Osteoblast (primary cell): ENCODE data around the gene TIMP2. TPM values are rescaled to one million over a fixed set of nuclear protein-coding genes. Genes with fewer than 3 reads are reported as not detected.

ENCODE experiments used
- DNase-seq: peaks from one replicate; pipeline ENCODE4 v3.0.0; 2011; ENCODE audit warnings: low spot score, mixed read lengths; ENCODE audit not compliant: insufficient read length; ENCODE audit errors: missing footprints
- H2AFZ ChIP-seq: 2 replicates; pipeline ENCODE4 v1.6.0; 2011; ENCODE audit warnings: mild to moderate bottlenecking, low read length
- H3K27ac ChIP-seq: 2 replicates; pipeline ENCODE4 v1.5.1; 2011; ENCODE audit warnings: mild to moderate bottlenecking, low read depth, low read length, moderate library complexity
- H3K27me3 ChIP-seq: 2 replicates; pipeline ENCODE4 v1.6.0; 2012; ENCODE audit warnings: mild to moderate bottlenecking, control low read depth, inconsistent platforms, low read length, moderate library complexity; ENCODE audit not compliant: insufficient read depth
- H3K36me3 ChIP-seq: 2 replicates; pipeline ENCODE4 v1.5.1; 2011; ENCODE audit warnings: mild to moderate bottlenecking, low read length, control low read depth, moderate library complexity; ENCODE audit not compliant: insufficient read depth
- H3K4me1 ChIP-seq: 2 replicates; pipeline ENCODE4 v1.5.1; 2011; ENCODE audit warnings: mild to moderate bottlenecking, low read length, control low read depth, moderate library complexity; ENCODE audit not compliant: insufficient read depth
- H3K4me2 ChIP-seq: 2 replicates; pipeline ENCODE4 v1.6.0; 2011; ENCODE audit warnings: mild to moderate bottlenecking, low read length; ENCODE audit not compliant: insufficient read depth
- H3K4me3 ChIP-seq: fragments of 200-600 bp; sonication (generic); 3 replicates; pipeline ENCODE4 v1.5.1; 2012; ENCODE audit warnings: mild to moderate bottlenecking, low read length, inconsistent platforms; ENCODE audit not compliant: insufficient read depth
- H3K79me2 ChIP-seq: 2 replicates; pipeline ENCODE4 v1.6.0; 2012; ENCODE audit warnings: mild to moderate bottlenecking, low read length, control low read depth, inconsistent platforms; ENCODE audit not compliant: insufficient read depth
- H3K9me3 ChIP-seq: 2 replicates; pipeline ENCODE4 v1.5.1; 2011; ENCODE audit warnings: low read depth, low read length, control low read depth
- H4K20me1 ChIP-seq: 2 replicates; pipeline ENCODE4 v1.6.0; 2012; ENCODE audit warnings: mild to moderate bottlenecking, low read length, control low read depth; ENCODE audit not compliant: insufficient read depth
- CTCF ChIP-seq: IDR thresholded peaks from 2 replicates; pipeline ENCODE4 v1.5.1; 2011; ENCODE audit warnings: mild to moderate bottlenecking, low read depth, low read length, moderate library complexity; ENCODE audit errors: extremely low read depth
- total RNA-seq: library from RNA; depleted of rRNA; stranded (reverse); fragments of >200 nt; gene quantifications from 2 replicates; pipeline ENCODE4 v1.2.3, GENCODE V29; 2012

Gene TIMP2
- total RNA-seq, 1 donor: 164 TPM

- H3K4me1 ChIP-seq: no peaks in the 10 kb centered on the region
- H3K4me2 ChIP-seq: no peak overlapping the region
- no peak overlapping the region for H3K4me3 ChIP-seq
- no peaks in the 10 kb centered on the region for H3K79me2 ChIP-seq
- no peak for DNase-seq
- no peaks in the 10 kb centered on the region for H3K9me3 ChIP-seq
- H3K27me3 ChIP-seq: no peaks in the 10 kb centered on the region
- no peak overlapping the region for H2AFZ ChIP-seq
- TF ChIP-seq CTCF: no peak
- no peak overlapping the region for H3K27ac ChIP-seq
- H3K36me3 ChIP-seq: peaks cover 46% of the 10 kb centered on the region
- peaks cover 5% of the 10 kb centered on the region for H4K20me1 ChIP-seq
These were observed 71.2 kb downstream of the TIMP2 start for GRCh38 chr17:78853926-78854394.

- no peak overlapping the region for H3K4me3 ChIP-seq
- no peaks in the 10 kb centered on the region for H3K79me2 ChIP-seq
- H3K36me3 ChIP-seq: peaks cover 46% of the 10 kb centered on the region
- H3K4me1 ChIP-seq: no peaks in the 10 kb centered on the region
- no peak overlapping the region for H3K4me2 ChIP-seq
- peak; percentile 29 for DNase-seq
- peak; percentile 14 for TF ChIP-seq CTCF
- H3K27ac ChIP-seq: no peak overlapping the region
- H3K9me3 ChIP-seq: no peaks in the 10 kb centered on the region
- H3K27me3 ChIP-seq: no peaks in the 10 kb centered on the region
- H2AFZ ChIP-seq: no peak overlapping the region
- H4K20me1 ChIP-seq: peaks cover 5% of the 10 kb centered on the region
These were observed 72.5 kb downstream of the TIMP2 start for GRCh38 chr17:78852709-78853121.

- no peaks in the 10 kb centered on the region for H3K79me2 ChIP-seq
- H3K4me3 ChIP-seq: no peak overlapping the region
- H2AFZ ChIP-seq: no peak overlapping the region
- no peaks in the 10 kb centered on the region for H3K27me3 ChIP-seq
- peaks cover 8% of the 10 kb centered on the region for H3K4me1 ChIP-seq
- no peaks in the 10 kb centered on the region for H3K9me3 ChIP-seq
- H3K27ac ChIP-seq: no peak overlapping the region
- peaks cover 14% of the 10 kb centered on the region for H3K36me3 ChIP-seq
- TF ChIP-seq CTCF: no peak
- peaks cover under 1% of the 10 kb centered on the region for H4K20me1 ChIP-seq
- H3K4me2 ChIP-seq: no peak overlapping the region
- peak; percentile 53 for DNase-seq
These were observed 76.2 kb downstream of the TIMP2 start for GRCh38 chr17:78849026-78849425.

- no peak for DNase-seq
- Histone ChIP-seq H3K27me3 (no peaks in the 10 kb centered on the region), H3K36me3 (no peaks in the 10 kb centered on the region), H2AFZ (no peak overlapping the region), H3K4me3 (no peak overlapping the region), H4K20me1 (no peaks in the 10 kb centered on the region), H3K4me2 (no peak overlapping the region), H3K4me1 (peaks cover 8% of the 10 kb centered on the region), H3K9me3 (no peaks in the 10 kb centered on the region), H3K79me2 (no peaks in the 10 kb centered on the region), H3K27ac (no peak overlapping the region)
- no peak for TF ChIP-seq CTCF
These were observed 78.1 kb downstream of the TIMP2 start for GRCh38 chr17:78847052-78847451.
